Ovary (tissue), 3 donors: ENCODE results near the gene ASB5.

ENCODE experiments used
- EP300 ChIP-seq: sonication (generic); formaldehyde crosslinking; IDR thresholded peaks from one replicate; pipeline ENCODE4 v1.6.1; 2017; ENCODE audit warnings: antibody characterized with exemption
- POLR2A ChIP-seq: fragments of 450-650 bp; IDR thresholded peaks from one replicate; pipeline ENCODE4 v1.6.1; 2017; ENCODE audit warnings: antibody characterized with exemption, mild to moderate bottlenecking, moderate library complexity
- TF ChIP-seq, protein P1 (sequence below), 3 donors: fragments of 450-650 bp in 2 of 3; fragments of 200-600 bp in 1 of 3; IDR thresholded peaks; one replicate each; pipeline versions ENCODE4 v1.5.1 to v1.8.0; 2016 to 2022; ENCODE audit warnings: antibody characterized with exemption in 3 of 3, mild to moderate bottlenecking in 1 of 3
- donor health status: DM: no; HTN: no; CAD: no.

DNA sequence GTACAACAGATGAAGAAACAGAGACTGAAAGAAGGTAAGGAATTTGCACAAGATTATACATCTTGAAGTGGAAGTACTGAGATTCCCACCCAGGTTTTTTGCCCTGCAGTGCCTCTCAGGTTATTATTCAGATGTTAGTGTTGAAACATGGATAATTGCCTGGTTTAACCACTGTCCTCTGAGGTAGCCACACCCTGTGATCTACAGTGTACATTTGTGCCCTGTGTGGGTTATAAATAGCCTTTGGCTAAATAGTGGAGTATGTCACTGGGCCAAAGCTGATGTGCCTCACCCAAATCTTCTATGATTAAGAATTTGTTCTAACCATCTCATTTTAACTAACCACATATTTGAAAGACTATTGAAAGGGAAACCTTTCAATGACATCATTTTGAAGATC lies 5.4 kb upstream of the ASB5 start:
- TF ChIP-seq, protein P1, sequence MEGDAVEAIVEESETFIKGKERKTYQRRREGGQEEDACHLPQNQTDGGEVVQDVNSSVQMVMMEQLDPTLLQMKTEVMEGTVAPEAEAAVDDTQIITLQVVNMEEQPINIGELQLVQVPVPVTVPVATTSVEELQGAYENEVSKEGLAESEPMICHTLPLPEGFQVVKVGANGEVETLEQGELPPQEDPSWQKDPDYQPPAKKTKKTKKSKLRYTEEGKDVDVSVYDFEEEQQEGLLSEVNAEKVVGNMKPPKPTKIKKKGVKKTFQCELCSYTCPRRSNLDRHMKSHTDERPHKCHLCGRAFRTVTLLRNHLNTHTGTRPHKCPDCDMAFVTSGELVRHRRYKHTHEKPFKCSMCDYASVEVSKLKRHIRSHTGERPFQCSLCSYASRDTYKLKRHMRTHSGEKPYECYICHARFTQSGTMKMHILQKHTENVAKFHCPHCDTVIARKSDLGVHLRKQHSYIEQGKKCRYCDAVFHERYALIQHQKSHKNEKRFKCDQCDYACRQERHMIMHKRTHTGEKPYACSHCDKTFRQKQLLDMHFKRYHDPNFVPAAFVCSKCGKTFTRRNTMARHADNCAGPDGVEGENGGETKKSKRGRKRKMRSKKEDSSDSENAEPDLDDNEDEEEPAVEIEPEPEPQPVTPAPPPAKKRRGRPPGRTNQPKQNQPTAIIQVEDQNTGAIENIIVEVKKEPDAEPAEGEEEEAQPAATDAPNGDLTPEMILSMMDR (IDR thresholded peaks at IDR 0.05): no peak
- TF ChIP-seq POLR2A (no peak), EP300 (no peak)
